HFF-Myc (cell line): Measurements from ENCODE around the gene BRD3.
"Not testable (repeated sequence)": the region's sequence is repeated elsewhere in the genome, so short reads cannot be mapped to it uniquely, and the experiment has no call there.

Source experiments
- DNase-seq: peaks from one replicate; pipeline ENCODE4 v3.0.0-alpha.2; 2011; ENCODE audit warnings: low read depth; ENCODE audit errors: extremely low read depth
- H3K4me3 ChIP-seq: replicated peaks from 2 replicates; pipeline ENCODE4 v1.5.1; 2011; ENCODE audit warnings: low read depth, mild to moderate bottlenecking, control low read depth, low read length
- CTCF ChIP-seq: IDR thresholded peaks from 2 replicates; pipeline ENCODE4 v1.5.1; 2012; ENCODE audit warnings: mild to moderate bottlenecking, low read depth, low read length, control low read depth; ENCODE audit errors: missing control alignments

BRD3 gene

GRCh38 chr9:134099123-134099761 is 31.4 kb upstream of the BRD3 start:
- TF ChIP-seq CTCF: peak; percentile 78
- H3K4me3 ChIP-seq: no peak overlapping the region

GRCh38 chr9:134089972-134090371 is 22.1 kb upstream of the BRD3 start:
- no peak for TF ChIP-seq CTCF
- no peak overlapping the region for H3K4me3 ChIP-seq
- DNase-seq: no peak

More at GRCh38 chr9:134099123-134099761, 31.4 kb upstream of the BRD3 start:
- DNase-seq: peak; percentile 16

GRCh38 chr9:134088063-134088725 is 20.4 kb upstream of the BRD3 start:
- H3K4me3 ChIP-seq: no peak overlapping the region
- no peak for DNase-seq
- TF ChIP-seq CTCF: no peak

- TF ChIP-seq CTCF: no peak
- no peak for DNase-seq
- no peak overlapping the region for H3K4me3 ChIP-seq
These were observed 17.8 kb upstream of the BRD3 start for GRCh38 chr9:134085674-134086073.

- TF ChIP-seq CTCF: no peak
- DNase-seq: no peak
- H3K4me3 ChIP-seq: no peak overlapping the region
These were observed 15.6 kb upstream of the BRD3 start for GRCh38 chr9:134083451-134083850.

- no peak for TF ChIP-seq CTCF
- DNase-seq: no peak
- no peak overlapping the region for H3K4me3 ChIP-seq
These were observed 8.8 kb upstream of the BRD3 start for GRCh38 chr9:134076644-134077043.

GRCh38 chr9:134075689-134076088 is 7.9 kb upstream of the BRD3 start:
- not testable (repeated sequence) for H3K4me3 ChIP-seq

More at GRCh38 chr9:134075689-134076088, 7.9 kb upstream of the BRD3 start:
- not testable (repeated sequence) for DNase-seq
